HG02884 (cell line): Measurements from ENCODE around the gene CNTNAP5.

ENCODE experiments used
- ATAC-seq: cut with Tn5 transposase; IDR thresholded peaks from one replicate; pipeline ENCODE4 v1.9.1; 2021; ENCODE audit warnings: mild to moderate bottlenecking, moderate library complexity; ENCODE audit not compliant: unreplicated experiment

Gene CNTNAP5

DNA sequence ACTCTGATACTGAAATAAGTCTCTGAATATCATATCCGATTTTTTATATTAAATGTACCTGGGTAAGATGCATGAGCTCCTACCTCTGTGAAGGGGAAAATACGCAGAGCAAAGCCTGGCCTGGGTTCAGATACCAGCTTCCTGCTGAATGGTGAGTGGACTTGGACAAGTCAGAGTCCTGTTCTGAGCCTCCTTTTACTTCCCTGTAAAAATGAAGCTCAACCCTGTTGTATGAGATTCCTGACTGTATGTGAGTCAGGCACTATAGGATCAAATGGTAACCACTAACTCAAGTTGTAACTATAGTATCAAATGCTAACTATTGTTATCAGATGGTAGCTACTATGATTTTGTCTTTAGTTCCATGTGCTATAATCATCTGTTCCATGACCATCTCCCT, 561.7 kb downstream of the CNTNAP5 start:
- ATAC-seq = no peak

DNA sequence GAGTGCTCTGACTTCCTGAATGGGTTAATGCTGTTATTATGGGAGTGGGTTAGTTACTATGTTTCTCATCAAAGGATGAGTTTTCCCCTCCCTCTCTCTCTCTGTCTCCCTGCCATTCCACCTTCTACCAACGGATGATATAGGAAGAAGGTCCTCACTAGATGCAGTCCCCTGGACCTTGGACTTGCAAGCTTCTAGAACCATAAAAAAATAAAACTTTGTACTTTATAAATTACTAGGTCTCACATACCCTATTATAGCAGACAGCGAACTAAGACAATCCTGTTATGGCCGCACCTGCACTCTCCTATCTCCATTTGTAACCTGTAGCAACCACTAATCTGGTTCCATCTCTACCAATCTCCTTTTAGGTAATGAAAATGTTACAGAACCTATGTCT, 564.9 kb downstream of the CNTNAP5 start:
- no peak for ATAC-seq

DNA sequence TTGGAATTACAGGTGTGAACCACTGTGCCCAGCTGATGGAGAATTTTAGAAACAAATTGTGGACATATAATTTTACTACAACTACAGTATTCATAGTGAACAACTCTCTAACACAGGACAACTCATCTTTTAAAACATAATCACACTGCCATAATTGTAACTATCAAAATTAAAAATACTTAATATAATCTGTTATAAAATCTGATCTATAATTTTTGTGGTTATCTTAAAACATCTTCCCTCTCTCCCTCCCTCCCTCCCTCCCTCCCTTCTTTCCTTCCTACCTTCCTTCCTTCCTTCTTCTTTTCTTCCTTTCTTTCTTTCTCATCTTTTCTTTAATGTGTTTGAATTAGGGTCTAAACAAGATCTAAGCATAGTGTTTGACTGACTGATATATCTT, 577.7 kb downstream of the CNTNAP5 start:
- no peak for ATAC-seq

DNA sequence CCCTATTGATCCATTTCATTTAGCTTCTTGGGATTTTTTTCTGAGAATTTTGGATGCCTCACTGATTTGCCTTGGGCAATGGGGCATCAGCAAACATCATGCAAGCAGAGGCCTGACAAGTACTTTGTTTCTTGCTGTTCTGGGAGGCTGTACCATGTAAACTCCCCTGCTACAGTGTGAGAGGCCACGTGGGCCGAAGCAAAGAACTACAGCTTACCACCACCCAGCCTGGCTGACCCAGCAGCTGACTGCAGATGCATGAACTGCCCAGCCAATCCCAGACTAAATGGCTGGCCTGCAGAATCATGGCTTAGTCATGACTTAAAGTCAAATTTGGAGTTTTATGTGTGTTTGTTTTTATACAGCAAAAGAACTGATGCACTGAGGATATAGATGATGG, 579.9 kb downstream of the CNTNAP5 start:
- no peak for ATAC-seq

DNA sequence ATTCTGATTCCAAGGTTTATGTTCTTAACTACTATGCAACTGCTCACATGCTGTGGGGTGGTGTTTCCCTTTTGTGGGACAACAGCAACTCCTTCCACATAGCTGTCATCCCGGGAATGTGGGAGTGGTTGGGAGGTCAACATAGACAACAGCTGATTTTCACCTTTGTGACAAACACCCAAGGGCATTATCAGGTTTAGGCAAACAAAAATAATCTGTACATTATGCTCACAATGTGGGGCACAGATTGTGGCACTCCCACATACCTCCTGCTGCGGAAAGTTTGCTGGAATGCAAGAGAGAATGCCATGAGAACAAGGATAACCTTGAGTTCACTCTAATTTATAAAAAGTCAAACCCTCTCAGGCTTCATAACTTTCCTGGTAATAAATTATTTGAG, 582.6 kb downstream of the CNTNAP5 start:
- no peak for ATAC-seq

DNA sequence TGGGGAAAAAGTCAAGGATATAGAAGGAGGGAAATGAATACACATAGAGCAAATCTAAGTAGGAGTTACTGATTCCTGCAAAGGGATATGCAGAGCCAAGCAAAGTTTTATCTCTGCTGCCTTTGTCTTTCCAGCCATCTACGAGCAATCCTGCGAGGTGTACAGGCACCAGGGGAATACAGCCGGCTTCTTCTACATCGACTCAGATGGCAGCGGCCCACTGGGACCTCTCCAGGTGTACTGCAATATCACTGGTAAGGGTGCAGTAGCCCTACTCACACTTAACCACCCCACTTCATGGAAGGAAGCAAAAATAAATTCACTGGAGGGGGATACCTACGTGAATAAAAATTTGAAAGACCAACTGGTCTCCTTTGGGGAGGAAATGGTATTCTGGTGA, 584.6 kb downstream of the CNTNAP5 start:
- ATAC-seq = no peak

DNA sequence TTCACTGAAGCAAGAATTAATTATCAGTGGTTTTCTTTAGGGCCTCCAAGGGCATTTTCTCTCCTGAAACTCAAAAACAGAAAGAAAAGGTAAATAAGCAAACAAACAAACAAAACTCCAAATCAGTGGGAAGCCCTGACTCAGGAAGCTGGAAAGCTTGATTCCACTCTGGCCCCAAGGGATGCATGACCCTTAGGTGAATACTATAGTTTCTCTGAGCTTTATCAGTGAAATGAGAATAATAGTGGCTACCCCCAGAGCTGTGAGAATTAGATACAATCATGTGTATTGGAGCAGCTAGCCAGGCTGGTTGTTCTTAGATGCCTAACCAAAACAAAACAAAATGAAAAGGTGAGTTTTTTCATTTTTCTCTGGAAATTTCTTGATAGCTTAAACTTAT, 585.1 kb downstream of the CNTNAP5 start:
- ATAC-seq = no peak

DNA sequence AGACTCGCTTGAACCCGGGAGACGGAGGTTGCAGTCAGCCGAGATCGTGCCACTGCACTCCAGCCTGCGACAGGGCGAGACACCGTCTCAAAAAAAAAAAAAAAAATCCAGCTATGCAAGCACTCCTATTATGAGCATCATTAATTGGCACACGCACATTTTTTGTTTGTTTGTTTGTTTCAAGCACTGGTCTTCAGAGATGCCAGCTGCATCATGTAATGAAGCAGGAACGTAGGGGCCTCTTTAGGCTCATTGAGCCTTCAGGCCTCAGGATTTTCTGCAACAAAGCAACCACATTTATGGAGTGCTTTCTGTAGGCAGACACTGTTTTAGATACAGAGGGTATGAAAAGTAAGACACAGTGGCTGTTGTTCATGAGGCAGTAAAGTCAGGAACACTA, 585.8 kb downstream of the CNTNAP5 start:
- ATAC-seq = no peak

DNA sequence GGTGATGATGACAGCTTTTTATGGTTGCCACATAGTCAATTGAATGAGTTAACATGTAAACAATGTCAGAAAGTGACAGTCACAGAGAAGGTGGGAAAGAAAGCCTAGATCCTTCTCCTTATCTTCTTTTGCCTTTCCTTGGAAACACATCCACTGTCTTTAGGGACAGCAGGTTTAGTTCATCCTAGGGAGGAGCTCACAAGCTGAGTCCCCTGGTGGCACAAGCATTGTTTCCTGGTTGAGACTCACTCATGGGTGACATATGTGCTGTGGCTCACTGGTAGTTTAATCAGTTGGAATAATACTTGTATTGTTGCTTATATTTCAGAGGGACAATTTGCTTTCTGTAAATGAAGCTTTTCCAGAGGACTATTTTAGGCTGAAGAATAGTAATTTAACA, 598.5 kb downstream of the CNTNAP5 start:
- ATAC-seq = no peak

DNA sequence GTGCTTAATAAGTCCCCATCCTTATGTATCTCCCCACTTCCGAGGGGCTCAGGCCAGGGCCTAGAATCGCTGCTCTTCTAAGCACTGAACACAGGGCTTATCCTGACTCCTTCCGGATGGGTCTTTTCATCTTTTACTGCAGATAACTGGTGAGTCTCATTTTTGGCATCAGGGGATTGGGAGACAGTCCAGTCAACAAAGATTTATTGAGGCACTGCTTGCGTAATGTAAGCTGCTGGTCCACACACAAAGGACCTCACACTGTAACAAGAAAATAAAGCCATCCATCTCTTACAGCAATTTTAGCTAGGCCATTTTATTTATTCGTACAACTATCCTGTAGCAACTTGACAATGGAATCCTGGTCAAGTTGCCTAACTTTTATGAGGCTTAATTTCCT, 600.5 kb downstream of the CNTNAP5 start:
- ATAC-seq = no peak

DNA sequence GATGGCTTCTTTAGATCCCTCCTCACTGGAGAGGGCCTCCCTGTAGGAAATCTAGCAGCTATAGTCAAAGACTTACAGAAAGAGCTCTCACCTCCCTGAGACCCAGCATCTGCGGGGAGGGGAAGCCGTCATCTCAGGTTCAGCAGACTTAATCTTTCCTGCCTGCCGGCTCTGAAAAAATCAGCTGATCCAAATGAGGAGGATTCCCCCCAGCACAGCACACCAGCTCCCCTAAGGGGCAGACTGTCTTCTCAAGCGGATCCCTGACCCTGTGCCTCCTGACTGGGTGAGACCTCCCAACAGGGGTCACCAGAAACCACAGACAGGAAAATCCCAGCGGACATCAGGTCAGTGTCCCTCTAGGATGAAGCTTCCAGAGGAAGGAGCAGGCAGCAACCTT, 601.9 kb downstream of the CNTNAP5 start:
- no peak for ATAC-seq

DNA sequence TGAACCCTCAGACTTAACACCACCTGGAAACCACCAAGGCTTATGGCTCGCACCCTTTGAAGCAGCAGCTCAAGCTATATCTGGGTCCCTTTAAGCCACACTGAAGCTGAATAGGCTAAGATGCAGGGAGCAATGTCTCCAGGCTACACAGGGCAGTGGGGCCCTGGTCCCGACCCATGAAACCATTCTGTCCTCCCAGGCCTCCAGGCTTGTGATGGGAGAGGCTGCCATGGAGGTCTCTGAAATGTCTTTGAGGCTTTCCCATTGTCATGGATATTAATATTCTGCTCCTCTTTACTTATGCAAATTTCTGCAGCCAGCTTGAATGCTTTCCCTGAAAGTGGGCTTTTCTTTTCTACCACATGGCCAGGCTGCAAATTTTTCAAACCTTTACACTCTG, 608.7 kb downstream of the CNTNAP5 start:
- ATAC-seq = no peak

DNA sequence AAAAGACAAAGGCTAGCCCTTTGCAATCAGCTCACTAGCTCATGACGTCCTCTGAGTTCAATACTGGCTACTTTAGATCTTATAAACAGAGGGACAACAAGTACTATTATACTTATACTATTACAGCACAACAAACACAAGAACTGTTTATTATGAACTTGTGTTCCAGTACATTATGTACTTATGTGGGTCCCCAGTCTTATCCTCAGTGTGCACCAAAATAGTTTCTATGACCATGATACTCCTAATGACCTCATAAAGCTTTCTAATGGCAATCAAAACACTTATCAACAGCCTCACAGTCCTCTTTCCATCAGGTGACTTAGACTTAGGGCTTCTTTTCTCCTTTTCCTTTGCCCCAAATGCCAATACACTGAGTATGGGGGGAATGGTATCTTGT, 614.4 kb downstream of the CNTNAP5 start:
- no peak for ATAC-seq

DNA sequence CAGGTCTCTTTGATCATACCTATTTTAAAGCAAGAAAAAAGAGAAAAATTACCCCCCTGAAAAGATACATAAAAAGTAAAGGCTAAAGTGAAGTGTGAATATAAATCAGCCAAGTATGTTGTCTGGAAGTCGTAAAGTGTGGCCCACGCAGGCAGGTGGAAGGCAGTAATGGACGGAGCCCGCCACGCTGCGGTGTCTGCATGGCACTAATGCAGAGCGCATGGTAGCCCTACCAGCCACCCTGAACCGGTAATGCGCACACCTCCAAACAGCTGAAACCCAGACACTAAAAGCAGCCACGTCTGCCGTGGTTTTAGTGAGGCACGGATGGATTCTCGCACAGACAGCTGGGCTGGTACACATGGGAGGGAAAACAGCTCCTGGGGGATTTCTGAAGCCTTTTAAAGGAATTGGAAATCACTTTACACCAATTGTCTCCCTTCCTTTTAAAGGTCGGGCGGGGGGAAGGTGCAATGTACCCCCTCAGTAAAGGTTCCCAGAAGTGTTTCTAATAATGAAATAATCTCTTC, 615.2 kb downstream of the CNTNAP5 start:
- no peak for ATAC-seq

DNA sequence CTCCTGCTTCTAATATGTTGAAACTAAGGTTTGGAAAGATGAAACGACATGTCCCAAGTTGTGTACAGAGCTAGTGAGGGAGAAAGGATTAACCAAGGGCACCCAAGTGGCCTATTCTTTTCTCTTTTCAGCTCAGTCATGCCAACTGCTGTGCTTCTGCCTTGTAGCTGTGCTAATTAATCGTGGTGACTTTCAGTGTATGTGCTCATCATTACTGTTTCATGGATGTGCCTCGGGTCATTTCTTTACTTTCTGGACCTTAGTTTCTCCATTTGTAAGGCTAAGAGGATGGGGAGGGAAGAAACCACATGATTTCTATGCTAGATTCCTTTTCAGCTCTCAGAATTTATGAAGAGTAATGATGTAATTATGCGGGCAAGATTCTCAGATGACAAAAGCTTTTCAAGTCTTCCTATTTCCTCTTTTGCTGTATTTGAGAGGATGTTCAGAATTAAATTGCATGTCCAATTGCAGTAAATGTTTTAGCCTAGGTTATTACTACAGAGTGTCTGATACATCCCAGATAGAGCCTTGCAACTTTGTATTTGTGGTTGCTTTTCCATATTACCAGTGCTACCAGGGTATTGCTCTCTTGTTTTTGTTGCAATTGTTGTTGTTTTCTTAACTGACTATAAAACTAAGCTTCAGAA, 621.2 kb downstream of the CNTNAP5 start:
- no peak for ATAC-seq

DNA sequence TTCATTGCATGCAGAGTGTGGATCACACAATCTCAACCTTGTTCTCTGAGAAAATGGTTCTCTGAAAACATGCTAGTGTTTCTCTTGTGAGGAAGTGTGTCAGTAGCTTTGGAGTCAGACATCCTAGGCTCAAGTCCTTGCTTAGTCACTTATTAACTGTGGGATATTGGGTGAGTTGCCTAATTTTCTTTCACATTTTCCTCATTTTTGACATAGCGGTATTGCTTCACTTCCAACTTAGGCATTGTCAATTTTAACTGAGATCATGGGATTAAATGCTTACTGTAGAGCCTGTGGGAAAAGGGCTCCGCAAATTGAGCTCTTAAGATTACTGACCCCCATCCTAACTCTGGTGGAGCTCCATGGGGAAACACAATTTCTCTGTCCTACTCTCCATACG, 622.2 kb downstream of the CNTNAP5 start:
- ATAC-seq = no peak

DNA sequence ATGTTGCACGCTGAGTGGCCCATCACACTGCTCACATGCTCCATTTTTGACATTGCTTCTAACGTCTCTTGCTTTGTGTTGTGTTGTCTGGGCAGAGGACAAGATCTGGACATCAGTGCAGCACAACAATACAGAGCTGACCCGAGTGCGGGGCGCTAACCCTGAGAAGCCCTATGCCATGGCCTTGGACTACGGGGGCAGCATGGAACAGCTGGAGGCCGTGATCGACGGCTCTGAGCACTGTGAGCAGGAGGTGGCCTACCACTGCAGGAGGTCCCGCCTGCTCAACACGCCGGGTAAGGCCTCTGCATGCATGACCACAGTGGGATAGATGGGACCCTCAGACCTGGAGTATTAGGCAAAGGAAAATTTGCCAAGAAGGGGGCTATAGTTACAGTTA, 622.6 kb downstream of the CNTNAP5 start:
- no peak for ATAC-seq

DNA sequence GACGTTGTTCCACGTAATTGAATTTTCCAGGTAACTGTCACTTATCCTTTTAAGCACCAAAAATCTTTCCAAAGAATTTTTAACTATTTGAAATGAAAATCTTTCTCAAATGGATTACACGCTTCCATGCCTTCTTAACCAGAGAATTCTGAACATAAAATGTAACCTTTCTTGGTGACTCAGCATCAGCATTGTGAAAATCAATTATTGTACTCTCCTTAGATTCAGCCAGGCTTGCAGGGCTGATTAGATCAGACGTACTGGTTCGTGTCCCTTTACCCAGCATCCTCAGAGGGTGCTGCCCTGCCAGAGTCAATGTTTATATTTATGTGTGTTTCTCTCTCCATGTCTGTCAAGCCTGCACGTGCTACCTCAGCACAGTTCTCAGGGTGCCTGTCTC, 623.9 kb downstream of the CNTNAP5 start:
- ATAC-seq = no peak

DNA sequence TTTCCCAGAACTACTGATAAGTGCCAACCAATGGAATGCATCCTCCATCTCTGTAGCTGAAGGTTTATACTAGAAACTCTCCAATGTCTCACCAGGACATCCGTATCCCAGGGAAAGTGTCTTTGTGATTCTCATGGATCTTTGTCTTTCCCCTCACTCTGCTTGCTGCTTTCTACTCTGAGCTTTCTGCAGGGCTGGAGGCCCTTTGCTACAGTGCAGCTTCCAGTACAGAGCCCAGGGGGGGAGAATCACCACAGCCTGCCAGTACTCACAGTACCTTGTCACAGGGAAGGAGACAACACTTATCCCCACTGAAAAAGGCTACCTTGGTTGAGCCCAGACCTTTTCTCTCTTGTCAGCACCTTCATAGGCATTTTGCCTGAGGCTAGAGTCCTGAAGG, 627.0 kb downstream of the CNTNAP5 start:
- ATAC-seq = no peak

DNA sequence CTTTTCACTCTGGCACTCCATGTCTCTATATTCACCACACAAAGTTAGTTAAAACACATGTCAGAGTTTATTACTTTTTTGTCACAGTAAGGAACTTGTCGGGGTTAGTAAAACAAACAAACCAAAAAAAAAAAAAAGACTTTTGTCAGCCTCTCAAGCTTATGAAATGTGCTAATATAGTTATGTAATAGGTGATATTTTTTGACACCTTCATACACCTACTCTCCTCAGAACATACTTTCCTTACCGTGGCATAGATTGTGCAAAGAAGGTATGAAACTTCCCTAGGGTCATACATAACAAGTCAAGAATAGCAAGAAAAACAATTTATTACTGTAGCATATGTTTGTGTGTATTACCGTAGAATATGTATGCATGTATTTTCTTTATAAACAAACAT, 633.3 kb downstream of the CNTNAP5 start:
- no peak for ATAC-seq

DNA sequence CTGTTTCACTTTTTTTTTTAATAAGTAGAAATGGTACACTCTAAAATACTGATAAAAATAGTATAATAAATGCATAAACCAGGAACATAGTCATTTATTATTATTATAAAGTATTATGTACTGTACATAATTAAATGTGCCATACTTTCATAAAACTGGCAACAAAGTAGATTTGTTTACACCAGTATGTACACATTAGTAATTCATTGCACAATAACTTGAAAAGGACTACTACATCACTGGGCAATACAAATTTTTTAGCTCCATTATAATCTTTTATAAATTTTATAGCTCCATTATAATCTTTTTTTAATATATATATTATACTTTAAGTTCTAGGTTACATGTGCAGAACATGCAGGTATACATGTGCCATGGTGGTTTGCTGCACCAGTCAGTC, 636.5 kb downstream of the CNTNAP5 start:
- ATAC-seq = no peak

DNA sequence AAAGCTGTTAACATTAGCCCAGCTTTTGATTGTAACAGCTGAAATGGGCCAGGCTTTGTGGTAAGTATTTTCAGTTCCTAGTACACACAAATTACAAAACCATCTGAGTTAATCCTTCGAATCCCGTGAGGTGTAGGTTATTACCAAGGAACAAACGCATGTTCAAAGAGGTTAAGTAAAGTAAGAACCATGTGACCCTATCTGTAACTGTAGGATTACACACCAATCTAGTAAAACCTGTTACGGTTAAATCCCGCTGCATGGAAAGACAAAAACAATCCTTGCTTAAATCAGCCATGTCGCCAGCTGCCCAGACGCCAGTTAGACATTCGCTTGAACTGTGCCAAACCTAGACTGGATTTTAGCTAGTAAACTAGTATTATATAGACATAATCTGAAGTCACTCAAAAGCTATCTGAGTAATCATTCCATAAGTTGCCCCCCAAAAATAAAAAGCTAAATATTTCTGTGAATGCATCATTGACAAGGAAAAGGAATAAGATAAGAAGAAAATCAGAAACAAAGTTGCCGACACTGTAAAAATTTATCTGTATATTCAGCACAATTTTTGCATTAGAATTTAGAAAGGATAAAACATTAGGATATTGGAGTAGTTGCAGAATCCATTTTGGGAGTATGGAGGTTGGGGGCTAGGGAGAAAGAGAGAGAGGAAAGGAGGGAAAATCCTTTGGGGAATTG, 638.0 kb downstream of the CNTNAP5 start:
- ATAC-seq = no peak

DNA sequence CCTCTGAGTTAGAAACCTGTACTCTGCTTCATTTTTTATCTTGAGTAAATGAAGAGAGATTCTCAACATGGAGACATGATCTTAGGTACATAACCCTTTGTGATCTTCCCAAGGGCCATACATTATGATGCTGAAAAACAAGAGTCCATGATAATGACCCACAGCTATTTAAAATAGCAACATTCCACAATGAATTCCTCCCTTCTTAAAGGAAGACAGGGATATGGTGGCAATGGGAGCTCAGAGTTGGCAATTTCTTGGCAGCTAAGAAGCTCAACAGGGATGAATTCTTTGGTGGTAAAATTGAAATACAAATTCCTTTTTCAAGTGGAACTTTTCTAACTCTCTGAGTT, 638.5 kb downstream of the CNTNAP5 start:
- ATAC-seq = no peak
